Neural crest cell (in vitro differentiated cells): Measurements from ENCODE around the gene CD8A. TPM values are rescaled to one million over a fixed set of nuclear protein-coding genes. Genes with fewer than 3 reads are reported as not detected.
A peak's percentile ranks its signal among the peaks of the same experiment; 100 is the strongest.

Experiments
- DNase-seq: peaks from one replicate; pipeline ENCODE4 v3.0.0; 2021; ENCODE audit warnings: low read depth, mixed read lengths, low spot score
- H3K27ac Mint-ChIP-seq: one replicate; pipeline ENCODE4 v1.8.0; 2021; ENCODE audit warnings: mild to moderate bottlenecking, mixed read lengths; ENCODE audit not compliant: unreplicated experiment
- H3K27me3 Mint-ChIP-seq: 2 replicates; pipeline ENCODE4 v1.8.0; 2021; ENCODE audit warnings: low read depth, mild to moderate bottlenecking, mixed read lengths
- H3K36me3 Mint-ChIP-seq: 2 replicates; pipeline ENCODE4 v1.8.0; 2021; ENCODE audit warnings: low read depth, mild to moderate bottlenecking, mixed read lengths
- H3K4me1 Mint-ChIP-seq: 2 replicates; pipeline ENCODE4 v1.8.0; 2021; ENCODE audit warnings: mixed read lengths
- H3K4me3 Mint-ChIP-seq: one replicate; pipeline ENCODE4 v1.8.0; 2021; ENCODE audit warnings: mild to moderate bottlenecking, mixed read lengths
- H3K9me3 Mint-ChIP-seq: 2 replicates; pipeline ENCODE4 v1.8.0; 2021; ENCODE audit warnings: mixed read lengths
- CTCF ChIP-seq: fragments of 200-600 bp; sonication (generic); conservative IDR thresholded peaks from 2 replicates; pipeline ENCODE4 v1.5.0; 2021; ENCODE audit warnings: antibody characterized with exemption, mild to moderate bottlenecking
- total RNA-seq: library from RNA; stranded (reverse); gene quantifications from 2 replicates; pipeline ENCODE4 v1.2.1, GENCODE V29; 2021

The CD8A gene
- total RNA-seq, 1 donor from 2014 or later, result 0.54 TPM

- no peak overlapping the region for H3K4me3 Mint-ChIP-seq
- H3K36me3 Mint-ChIP-seq, result peaks cover 14% of the 10 kb centered on the region
- H3K9me3 Mint-ChIP-seq, result peaks cover 3% of the 10 kb centered on the region
- H3K27me3 Mint-ChIP-seq, result no peaks in the 10 kb centered on the region
- DNase-seq, result no peak
- H3K4me1 Mint-ChIP-seq, result peaks cover 18% of the 10 kb centered on the region
- no peak for TF ChIP-seq CTCF
- H3K27ac Mint-ChIP-seq, result no peak overlapping the region
Measured at GRCh38 chr2:86760371-86760770, 30.3 kb downstream of the CD8A start.

GRCh38 chr2:86758405-86758804 is 32.3 kb downstream of the CD8A start:
- Mint-ChIP-seq H3K4me3 (no peak overlapping the region), H3K27me3 (no peaks in the 10 kb centered on the region), H3K27ac (no peak overlapping the region), H3K4me1 (peaks cover 20% of the 10 kb centered on the region), H3K9me3 (peaks cover 3% of the 10 kb centered on the region), H3K36me3 (peaks cover 18% of the 10 kb centered on the region)
- DNase-seq, result no peak
- no peak for TF ChIP-seq CTCF

GRCh38 chr2:86753606-86754005 is 37.1 kb downstream of the CD8A start:
- H3K27me3 Mint-ChIP-seq, result no peaks in the 10 kb centered on the region
- H3K4me3 Mint-ChIP-seq, result peak overlapping the region; percentile 20
- no peak for DNase-seq
- H3K4me1 Mint-ChIP-seq, result peaks cover 25% of the 10 kb centered on the region
- peaks cover 15% of the 10 kb centered on the region for H3K9me3 Mint-ChIP-seq
- no peak for TF ChIP-seq CTCF
- H3K27ac Mint-ChIP-seq, result peak overlapping the region; percentile 54
- H3K36me3 Mint-ChIP-seq, result peaks cover 49% of the 10 kb centered on the region

- Mint-ChIP-seq H3K4me1 (peaks cover 31% of the 10 kb centered on the region), H3K4me3 (no peak overlapping the region), H3K9me3 (peaks cover 15% of the 10 kb centered on the region), H3K27me3 (no peaks in the 10 kb centered on the region), H3K36me3 (peaks cover 49% of the 10 kb centered on the region), H3K27ac (no peak overlapping the region)
- no peak for DNase-seq
- TF ChIP-seq CTCF, result no peak
Measured at GRCh38 chr2:86752934-86753333, 37.8 kb downstream of the CD8A start.

- Mint-ChIP-seq H3K4me3 (no peak overlapping the region), H3K9me3 (peaks cover 12% of the 10 kb centered on the region), H3K4me1 (peaks cover 35% of the 10 kb centered on the region), H3K36me3 (peaks cover 44% of the 10 kb centered on the region), H3K27me3 (no peaks in the 10 kb centered on the region), H3K27ac (no peak overlapping the region)
- DNase-seq, result no peak
- TF ChIP-seq CTCF, result no peak
Measured at GRCh38 chr2:86751778-86752177, 38.9 kb downstream of the CD8A start.
